Measurements from ENCODE around the gene GCM1.

The GCM1 gene

DNA sequence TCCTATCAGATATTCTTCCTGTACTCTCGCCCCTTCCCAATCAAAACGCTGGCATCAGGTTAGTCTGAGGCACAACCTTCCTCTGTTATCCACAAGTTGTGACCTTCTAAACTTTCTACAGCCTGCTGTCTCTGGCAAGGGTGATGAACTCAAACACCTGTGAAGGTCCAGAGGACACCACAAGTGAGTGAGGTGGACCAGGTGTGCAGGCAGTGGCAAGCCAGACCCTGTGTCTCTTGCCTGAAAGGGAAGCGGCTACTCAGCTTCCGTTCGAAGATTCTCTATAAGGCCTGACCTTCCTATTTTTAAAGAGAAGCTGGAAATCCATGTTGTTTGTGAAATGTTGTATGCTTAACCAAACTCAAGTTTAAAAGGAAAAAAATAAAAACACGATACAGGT, 36.8 kb downstream of the GCM1 start:
- no peak for DNase-seq (ENCODE audit: low read depth in 2 of 2, low spot score in 1 of 2)

GRCh38 chr6:53109612-53110011, 39.0 kb downstream of the GCM1 start:
- DNase-seq (ENCODE audit: low read depth in 2 of 2, low spot score in 1 of 2): no peak

- no peak for DNase-seq (ENCODE audit: low read depth in 2 of 2, low spot score in 1 of 2)
These were observed 41.5 kb downstream of the GCM1 start for GRCh38 chr6:53107091-53107490.

GRCh38 chr6:53104916-53105315, 43.7 kb downstream of the GCM1 start:
- no peak for DNase-seq (ENCODE audit: low read depth in 2 of 2, low spot score in 1 of 2)

DNA sequence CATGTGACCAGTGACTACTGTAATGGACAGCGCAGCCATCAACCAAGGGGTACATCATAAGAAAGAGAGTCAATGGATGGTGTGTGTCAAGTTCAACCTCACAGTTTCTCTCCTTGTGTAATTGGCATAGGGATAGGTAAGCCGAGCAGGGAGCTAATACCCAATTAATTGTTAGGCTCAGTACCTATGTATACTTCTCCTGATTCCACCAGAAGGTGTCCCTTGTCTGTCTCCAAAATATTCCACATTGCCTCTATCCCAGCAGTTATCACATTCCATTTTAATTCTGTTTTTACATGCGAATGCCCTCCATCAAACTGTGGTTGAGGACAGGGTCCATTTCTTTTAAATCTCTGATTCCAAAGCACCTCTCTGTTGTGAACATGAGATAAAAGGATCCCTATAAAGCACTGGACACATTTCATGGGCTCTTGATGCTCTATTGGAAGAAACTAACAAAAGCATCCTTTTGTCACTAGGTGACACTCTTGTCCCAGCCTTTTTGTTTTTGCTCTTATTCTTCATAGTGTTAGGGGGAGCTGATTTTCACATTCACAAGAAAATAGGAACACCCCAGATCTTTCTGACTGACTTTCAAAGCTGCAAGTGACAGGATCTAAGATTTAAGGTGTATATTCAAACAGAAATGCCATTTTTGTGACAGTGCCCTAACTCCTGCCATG, 44.5 kb downstream of the GCM1 start:
- no peak for DNase-seq (ENCODE audit: low read depth in 2 of 2, low spot score in 1 of 2)

DNA sequence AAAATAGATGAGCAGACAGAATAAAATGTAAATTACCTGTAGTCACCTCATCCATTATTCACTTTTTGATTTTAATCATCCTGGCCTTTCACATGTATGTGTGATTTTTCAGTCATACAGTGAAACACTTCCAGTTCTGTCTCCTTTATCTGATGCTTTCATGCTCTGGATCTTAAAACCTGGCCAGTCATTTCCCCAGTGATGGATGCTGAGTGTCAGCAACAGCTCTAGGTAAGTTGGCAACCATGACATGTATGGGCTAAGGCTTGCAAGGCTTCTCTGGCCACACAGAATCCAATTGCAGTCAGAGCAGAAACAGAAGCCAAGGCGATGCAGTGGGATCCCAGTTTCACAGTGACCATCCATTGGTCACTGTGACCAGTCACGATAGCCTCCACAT, 47.6 kb downstream of the GCM1 start:
- DNase-seq (ENCODE audit: low read depth in 2 of 2, low spot score in 1 of 2): no peak

DNA sequence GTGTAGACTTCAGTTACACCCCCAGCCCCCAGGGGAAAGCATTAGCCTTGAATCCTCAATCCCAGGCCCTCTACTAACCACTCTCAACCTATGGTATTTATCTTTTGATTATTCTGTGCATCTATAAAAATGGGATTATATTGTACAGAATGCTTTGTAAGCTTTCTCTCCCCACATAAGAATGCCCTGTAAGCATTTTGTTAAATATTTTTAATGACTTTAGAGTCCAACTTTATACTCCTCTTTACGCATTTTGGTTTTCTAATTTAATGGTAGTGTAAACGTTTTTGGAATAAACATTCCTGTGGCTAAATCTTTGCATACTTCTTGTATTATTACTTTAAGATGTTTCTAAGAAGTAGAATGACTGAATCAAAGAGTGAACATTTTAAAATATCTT, 48.1 kb downstream of the GCM1 start:
- no peak for DNase-seq (ENCODE audit: low read depth in 2 of 2, low spot score in 1 of 2)

DNA sequence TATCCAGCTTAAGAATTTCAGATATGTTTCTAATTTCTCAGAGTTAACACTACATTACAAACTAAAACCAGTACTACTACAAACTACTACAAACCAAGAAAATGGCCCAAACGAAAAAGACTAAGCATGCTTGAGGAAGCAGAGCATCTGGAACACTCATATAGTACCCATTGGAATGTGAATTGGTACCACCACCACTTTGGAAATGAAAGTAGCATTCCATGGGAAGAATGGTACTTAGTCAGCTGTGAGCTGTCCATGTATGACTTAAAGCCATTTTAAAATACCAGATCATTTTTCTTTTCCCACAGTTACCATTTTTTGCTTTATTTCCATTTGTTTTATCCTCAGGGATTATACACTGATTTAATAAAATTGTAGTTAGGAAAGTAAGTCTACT, 52.9 kb downstream of the GCM1 start:
- no peak for DNase-seq (ENCODE audit: low read depth in 2 of 2, low spot score in 1 of 2)

DNA sequence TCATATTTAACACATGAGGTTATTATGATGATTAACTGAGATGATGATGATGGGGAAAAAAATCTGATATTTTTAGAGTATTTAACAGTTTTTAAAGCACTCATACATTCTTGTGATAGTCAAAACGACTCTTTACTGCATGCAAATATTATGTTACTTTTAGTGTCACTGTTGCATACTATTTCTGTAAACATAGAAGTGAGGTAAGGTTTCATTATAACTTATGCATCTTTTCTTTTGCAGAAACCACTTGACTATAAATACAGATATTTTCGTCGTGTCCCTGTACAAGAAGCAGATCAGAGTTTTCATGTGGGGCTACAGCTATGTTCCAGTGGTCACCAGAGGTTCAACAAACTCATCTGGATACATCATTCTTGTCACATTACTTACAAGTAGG, 53.4 kb downstream of the GCM1 start:
- no peak for DNase-seq (ENCODE audit: low read depth in 2 of 2, low spot score in 1 of 2)

DNA sequence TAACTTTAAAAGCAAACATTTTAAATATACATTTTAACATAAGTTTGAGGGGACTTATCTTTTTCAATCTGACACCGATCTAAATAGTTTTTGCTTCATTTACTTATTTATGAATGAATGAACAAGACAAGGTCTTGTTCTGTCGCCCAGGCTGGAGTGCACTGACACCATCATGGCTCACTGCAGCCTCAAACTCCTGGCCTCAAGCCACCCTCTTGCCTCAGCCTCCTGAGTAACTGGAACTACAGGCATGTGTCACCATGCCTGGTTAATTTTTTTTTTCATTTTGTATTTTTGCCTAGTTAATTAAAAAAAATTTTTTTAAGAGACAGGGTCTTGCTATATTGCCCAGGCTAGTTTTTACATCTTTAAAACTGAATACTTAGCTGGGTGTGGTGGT, 58.1 kb downstream of the GCM1 start:
- DNase-seq (ENCODE audit: low read depth in 2 of 2, low spot score in 1 of 2): no peak

- DNase-seq (ENCODE audit: low read depth in 2 of 2, low spot score in 1 of 2): no peak
These were observed 58.7 kb downstream of the GCM1 start for GRCh38 chr6:53089948-53090347.

DNA sequence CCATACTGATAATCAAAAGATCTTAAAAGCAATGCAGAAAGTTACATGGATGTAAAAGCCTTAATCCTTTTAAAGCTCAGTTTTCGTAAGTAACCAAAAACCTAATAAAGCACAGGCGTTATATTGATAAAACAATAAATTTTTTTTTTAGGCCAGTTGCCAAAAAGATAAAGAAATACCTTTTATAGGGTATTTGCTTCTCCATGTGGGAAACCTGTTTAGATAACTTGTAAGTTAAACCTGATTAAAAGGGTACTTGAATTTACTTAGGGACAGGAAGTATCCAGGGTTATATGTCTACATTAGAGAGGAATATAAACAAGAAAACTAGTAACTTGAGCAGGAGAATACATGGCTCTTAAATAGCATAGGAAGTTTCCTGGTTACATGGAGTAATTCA, 62.3 kb downstream of the GCM1 start:
- no peak for DNase-seq (ENCODE audit: low read depth in 2 of 2, low spot score in 1 of 2)

GRCh38 chr6:53080813-53081212, 67.8 kb downstream of the GCM1 start:
- DNase-seq (ENCODE audit: low read depth in 2 of 2, low spot score in 1 of 2): no peak
